ENCODE data around the gene BGN. TPM values are rescaled to one million over a fixed set of nuclear protein-coding genes. Genes with fewer than 3 reads are reported as not detected.

Gene BGN
- total RNA-seq, 1 experiment from 2014 or later = not detected

DNA sequence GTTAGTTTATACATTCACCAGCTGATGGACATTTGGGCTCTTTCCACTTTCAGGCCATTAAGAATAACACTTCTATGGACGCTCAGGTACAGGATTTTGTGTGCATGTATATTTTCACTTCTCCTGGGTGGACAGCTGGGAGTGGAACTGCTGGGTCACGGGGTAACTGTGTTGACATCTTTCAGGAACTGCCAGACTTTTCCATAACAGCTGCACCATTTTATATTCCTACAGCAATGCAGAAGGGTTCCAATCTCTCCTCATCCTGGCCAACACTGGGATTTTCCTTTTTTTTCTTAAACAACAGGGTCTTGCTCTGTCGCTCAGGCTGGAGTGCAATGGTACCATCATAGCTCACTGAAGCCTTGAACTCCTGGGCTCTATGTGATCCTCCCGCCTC, 36.3 kb upstream of the BGN start:
- in situ Hi-C loops (cut with HindIII; ENCODE audit: low sequenced_read_pairs) = no loop called here
- no peak for DNase-seq (ENCODE audit: low spot score)

- no peak for DNase-seq (ENCODE audit: low spot score)
- in situ Hi-C loops (cut with HindIII; ENCODE audit: low sequenced_read_pairs) = no loop called here
These were observed 34.8 kb upstream of the BGN start for GRCh38 chrX:153459986-153460385.

DNA sequence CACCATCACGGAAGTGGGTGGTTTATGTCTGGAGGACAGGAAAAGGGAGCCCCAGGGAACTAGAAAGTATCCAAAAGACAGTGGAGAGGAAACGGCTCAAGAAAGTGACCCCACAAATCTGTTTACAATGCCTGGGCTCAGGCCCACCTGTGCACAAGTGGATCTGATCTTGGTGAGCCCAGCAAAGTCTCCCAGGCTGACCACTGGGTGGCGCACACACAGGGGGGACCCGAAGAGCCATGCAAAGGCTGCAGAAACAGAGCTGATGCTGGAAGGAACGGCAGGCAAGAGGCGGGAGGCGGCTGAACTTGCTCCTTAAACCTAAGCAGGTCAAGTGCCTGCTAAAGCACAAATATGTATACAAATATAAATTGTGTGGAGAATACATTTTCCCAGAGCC, 34.0 kb upstream of the BGN start:
- in situ Hi-C loops (cut with HindIII; ENCODE audit: low sequenced_read_pairs) = no loop called here
- peak; percentile 62 for DNase-seq (ENCODE audit: low spot score)

DNA sequence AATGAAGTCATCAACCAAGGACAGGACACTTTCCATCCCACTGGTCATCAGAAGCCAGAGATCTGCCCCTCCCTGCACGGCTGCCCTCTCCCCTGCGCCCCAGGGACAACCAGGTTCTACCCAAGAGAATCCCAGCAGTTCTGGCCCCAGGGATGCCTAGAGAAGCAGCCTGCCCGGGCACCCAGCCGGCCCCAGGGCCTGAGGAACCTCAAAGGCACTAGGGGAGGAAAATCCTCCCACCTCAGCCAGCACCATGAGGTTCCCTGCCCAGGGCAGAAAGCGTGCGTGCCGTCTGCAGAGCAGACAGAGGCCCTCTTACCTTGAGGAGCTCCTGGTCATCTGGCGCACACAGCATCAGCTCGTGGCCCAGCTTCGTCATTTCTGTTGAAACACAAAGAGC, 32.5 kb upstream of the BGN start:
- in situ Hi-C loops (cut with HindIII; ENCODE audit: low sequenced_read_pairs) = no loop called here

GRCh38 chrX:153463031-153463430, 31.7 kb upstream of the BGN start:
- in situ Hi-C loops (cut with HindIII; ENCODE audit: low sequenced_read_pairs) = no loop called here
- no peak for DNase-seq (ENCODE audit: low spot score)

More for the DNA sequence above, 32.5 kb upstream of the BGN start:
- no peak for DNase-seq (ENCODE audit: low spot score)

DNA sequence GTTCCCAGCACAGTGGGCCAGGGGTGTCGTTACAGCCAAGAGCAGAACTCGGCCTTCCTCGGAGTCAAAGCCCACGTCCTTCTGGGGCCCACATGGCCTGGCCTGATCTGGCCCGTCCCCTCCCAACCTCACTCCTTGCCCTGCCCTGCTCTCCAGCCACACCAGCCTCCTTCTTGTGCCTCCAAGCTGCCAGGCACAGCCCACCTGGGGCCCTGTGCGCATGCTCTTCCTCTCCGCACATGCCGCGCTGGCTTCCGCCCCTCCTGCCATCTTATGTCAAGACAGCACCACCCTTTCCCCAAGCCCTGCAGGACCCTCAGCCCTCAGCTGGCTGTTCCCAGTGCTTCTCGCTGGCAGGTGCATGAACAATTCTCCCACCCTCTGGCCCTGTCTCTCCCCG, 31.2 kb upstream of the BGN start:
- no peak for DNase-seq (ENCODE audit: low spot score)
- in situ Hi-C loops (cut with HindIII; ENCODE audit: low sequenced_read_pairs) = no loop called here

DNA sequence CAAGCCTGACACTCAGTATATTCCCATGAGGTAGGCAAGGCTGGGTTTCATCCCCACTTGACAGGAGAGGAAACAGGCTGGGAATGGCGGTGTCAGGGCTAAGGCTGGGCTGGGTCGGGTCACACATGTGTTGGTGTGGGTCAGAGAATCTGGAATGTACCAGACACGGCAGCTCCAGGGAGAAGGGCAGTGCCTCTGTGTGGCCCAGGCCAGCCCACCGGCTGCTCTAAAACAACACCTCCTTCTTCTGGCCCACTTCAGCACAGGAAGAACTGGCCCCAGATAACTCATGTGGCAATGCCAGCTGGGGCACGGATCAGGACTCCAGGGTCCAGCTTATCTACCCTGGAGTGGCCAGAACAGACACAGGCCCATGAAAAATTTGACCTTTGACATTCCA, 30.7 kb upstream of the BGN start:
- DNase-seq (ENCODE audit: low spot score) = no peak
- in situ Hi-C loops (cut with HindIII; ENCODE audit: low sequenced_read_pairs) = no loop called here

DNA sequence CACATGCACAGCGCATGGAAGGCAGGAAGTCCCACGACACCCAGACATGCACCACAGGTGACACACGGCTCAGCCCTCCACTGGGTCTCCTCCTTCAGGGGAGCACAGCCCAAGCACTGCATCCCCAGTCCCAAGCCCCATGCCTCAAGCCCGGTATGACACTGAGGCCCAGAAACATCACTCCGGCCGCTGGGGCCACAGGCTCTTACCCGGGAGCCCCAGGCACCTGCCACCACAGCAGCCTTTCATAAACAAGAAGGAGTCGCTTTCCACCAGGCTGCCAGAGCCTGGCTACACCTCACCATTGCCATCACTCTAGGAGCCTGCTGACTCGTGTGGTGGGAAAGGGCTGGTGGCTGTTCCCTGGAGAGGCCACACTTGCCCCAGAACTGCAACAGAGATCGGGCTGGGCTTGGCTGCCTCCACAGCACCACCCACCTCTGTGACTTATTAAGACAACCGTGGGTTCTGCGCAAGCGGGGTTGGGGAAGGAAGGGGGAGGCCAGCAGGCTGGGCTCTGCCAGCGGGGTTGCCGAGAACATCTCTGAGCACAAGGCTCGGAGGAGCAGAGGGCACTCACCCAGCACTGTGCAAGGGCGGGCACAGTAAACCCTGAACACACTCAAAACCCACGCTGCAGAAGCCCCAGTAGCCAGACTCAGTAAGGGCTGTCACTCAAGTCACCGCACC, 28.9 kb upstream of the BGN start:
- no peak for DNase-seq (ENCODE audit: low spot score)
- in situ Hi-C loops (cut with HindIII; ENCODE audit: low sequenced_read_pairs) = no loop called here

DNA sequence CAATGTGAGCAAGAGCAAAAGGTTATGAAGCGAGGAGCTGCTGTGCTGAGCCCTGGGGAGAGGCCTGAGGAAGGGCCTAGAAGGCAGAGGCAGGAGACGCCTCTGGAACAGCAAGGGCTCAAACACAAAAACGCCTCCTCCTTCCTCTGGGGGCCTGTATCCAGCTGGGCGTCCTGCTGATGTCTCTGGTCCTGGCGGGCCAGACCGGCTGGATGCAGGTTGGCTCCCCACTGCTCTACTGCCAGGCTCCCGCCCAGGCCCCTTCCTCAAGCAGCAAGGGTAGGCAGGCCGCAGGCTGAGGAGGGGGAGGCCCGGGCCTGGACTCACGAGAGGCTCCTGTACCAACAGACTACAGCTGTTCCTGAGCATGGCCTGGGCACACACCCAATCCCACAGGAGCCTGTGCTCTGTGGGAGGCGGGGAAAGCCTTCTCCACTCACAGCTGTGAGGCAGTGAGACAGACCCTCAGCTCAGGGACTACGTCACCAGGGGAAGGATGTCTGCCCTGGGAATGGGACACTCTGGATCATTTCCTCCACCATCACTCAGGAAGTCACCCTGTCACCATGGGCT, 26.7 kb upstream of the BGN start:
- in situ Hi-C loops (cut with HindIII; ENCODE audit: low sequenced_read_pairs) = no loop called here
- DNase-seq (ENCODE audit: low spot score) = no peak

DNA sequence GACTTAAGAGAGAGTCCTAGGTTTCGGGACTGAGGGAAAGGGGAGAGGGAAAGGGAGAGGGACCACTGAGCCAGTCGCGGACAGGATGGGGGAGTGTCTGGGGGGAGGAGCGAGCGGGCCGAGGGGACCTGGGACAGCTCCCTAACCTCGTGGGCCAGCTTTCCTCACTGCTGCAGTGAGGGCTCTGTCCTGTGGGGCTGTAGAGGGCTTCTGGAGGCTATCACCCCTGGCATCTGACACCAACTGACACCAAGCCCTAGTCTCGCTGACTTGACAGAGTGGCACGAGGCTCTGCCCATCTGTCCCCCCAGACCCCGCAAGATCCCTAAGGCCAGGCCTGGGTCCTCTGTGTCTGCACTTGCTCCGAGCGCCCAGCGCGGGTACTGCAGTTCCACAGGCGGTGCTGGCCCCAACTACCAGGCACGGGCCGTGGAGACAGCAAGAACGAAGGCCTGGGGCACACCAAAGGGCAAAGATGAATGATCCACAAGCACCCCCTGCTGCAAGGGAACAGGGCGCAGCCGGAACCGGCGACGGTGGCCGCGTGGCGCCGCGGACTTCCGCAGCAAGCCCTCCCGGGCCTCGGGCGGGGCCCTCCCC, 24.9 kb upstream of the BGN start:
- no peak for DNase-seq (ENCODE audit: low spot score)
- in situ Hi-C loops (cut with HindIII; ENCODE audit: low sequenced_read_pairs) = no loop called here

- DNase-seq (ENCODE audit: low spot score) = peak; percentile 89
- in situ Hi-C loops (cut with HindIII; ENCODE audit: low sequenced_read_pairs) = no loop called here
These were observed 24.1 kb upstream of the BGN start, which contains the start of gene HAUS7 for GRCh38 chrX:153470411-153471363. Gene HAUS7 (minus strand): TSS chrX:153470576. CDS start chrX:153470557, 19 bp downstream.

- in situ Hi-C loops (cut with HindIII; ENCODE audit: low sequenced_read_pairs) = no loop called here
- no peak for DNase-seq (ENCODE audit: low spot score)
These were observed 23.0 kb upstream of the BGN start for GRCh38 chrX:153471663-153472280.

- in situ Hi-C loops (cut with HindIII; ENCODE audit: low sequenced_read_pairs) = no loop called here
These were observed 21.7 kb upstream of the BGN start for GRCh38 chrX:153473126-153473525.

DNA sequence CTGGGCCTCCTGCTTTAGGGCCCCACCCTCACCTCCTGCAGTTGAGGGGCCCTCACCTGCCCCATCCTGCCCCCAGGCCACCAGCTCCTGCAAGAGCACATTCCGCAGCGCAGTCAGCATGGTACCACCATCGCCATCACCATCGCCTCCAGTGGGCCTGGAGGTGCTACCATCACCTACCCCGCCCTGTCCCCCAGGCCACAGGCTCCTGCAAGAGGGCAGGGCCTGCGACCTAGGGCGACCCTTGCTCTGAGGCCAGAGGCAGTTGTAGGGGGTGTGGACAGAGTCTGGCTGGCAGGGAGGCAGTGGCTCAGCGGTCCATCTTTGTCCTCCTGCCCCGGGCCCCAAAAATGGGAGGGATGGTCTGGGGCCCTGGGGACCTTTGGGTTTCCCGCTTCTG, 20.5 kb upstream of the BGN start:
- in situ Hi-C loops (cut with HindIII; ENCODE audit: low sequenced_read_pairs) = no loop called here
- DNase-seq (ENCODE audit: low spot score) = no peak

More at GRCh38 chrX:153473126-153473525, 21.7 kb upstream of the BGN start:
- no peak for DNase-seq (ENCODE audit: low spot score)

- DNase-seq (ENCODE audit: low spot score) = no peak
- in situ Hi-C loops (cut with HindIII; ENCODE audit: low sequenced_read_pairs) = no loop called here
These were observed 20.1 kb upstream of the BGN start for GRCh38 chrX:153474718-153475117.

- no peak for DNase-seq (ENCODE audit: low spot score)
- in situ Hi-C loops (cut with HindIII; ENCODE audit: low sequenced_read_pairs) = no loop called here
These were observed 19.5 kb upstream of the BGN start for GRCh38 chrX:153475271-153475670.

DNA sequence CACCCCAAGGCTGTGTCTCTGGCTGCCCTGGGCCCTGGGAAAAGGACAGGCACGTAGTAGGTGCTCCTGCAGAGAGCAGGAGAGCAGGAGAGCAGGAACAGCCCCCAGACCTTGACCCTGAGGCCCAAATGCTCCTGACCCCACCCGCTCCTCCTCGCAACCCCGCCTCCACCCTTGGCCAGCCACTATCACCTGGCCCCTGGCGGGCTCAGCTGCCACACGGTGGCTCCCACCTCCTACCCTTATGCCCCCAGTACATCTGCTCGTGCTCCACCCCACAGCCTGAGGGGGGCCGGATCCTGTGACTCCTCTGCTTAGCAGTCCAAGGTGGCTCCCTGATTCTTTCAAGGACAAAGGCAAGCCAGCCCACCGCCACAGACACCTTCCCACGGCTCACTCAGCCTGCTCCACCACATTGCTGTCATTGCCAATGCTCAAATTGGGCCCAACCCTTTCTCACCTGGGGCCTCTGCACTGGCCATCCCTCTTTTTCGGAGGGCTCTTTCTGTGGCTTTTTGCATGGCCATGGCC, 19.0 kb upstream of the BGN start:
- DNase-seq (ENCODE audit: low spot score) = no peak
- in situ Hi-C loops (cut with HindIII; ENCODE audit: low sequenced_read_pairs) = no loop called here

- in situ Hi-C loops (cut with HindIII; ENCODE audit: low sequenced_read_pairs) = no loop called here
- no peak for DNase-seq (ENCODE audit: low spot score)
These were observed 18.0 kb upstream of the BGN start for GRCh38 chrX:153476666-153477363.

Data from G401 (cell line).